Smooth muscle cell of the brain vasculature (primary cell): ENCODE measurements around the gene TPCN2.

Source experiments
- DNase-seq: peaks from one replicate; pipeline ENCODE4 v3.0.0-alpha.2; 2012; ENCODE audit warnings: low read depth, low spot score

TPCN2 gene

DNA sequence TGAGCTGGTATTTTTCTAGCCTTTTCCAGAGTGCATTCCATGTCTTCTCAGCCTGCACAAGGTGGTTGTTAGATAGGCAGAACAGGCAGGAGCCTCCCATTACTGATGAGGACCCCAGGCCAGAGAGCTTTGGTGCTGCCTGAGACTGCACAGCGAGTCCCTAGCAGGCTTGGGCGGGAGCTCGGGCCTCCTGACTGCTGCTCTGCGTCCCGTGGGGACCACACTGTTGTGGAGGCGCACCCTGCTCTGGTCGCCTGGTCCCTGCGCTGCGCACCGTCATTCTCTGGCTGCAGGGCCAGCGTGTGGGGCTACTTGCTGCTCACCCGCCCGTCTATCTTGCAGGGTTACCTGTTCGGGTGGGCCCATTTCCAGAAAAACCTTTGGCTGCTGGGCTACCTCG lies 8.5 kb downstream of the TPCN2 start:
- DNase-seq: no peak

- DNase-seq: no peak
Measured at GRCh38 chr11:69057801-69058200, 9.1 kb downstream of the TPCN2 start.

DNA sequence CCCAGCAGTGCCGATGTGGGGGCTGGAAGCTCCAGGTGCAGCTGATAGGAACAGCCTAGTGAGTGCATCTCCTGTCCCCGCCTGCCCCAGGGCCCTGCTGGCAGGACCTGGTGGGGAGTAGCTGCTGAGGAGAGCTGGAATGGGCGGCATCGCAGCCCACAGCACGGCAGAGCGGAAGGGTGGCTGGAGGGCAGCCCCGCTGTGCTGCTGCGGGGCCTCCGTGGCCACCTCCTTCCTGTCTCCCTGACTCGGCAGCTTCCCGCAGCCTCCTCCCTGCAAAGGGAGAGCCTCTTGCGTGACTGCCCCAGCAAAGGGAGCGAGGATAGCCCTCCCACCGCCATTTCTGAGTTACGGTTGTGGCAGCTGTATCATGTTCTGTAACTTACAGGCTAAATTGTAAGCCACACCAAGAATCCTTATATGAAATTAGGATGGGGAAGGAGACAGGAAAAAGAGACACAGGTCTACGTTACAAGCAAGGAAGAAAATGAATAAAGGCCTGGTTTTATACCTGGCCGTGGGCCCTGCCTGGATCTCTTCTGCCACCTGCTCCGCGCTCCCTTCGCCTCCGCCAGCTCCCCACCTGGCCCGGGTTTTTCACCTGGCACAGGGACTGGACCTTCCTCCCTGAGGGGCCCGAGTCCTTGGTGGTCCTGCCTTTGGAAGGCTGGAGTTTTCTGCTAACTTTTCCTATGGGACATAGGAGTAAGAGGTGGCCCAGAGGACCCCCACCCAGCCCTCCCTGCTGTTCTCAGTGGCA lies 10.0 kb downstream of the TPCN2 start:
- no peak for DNase-seq

DNA sequence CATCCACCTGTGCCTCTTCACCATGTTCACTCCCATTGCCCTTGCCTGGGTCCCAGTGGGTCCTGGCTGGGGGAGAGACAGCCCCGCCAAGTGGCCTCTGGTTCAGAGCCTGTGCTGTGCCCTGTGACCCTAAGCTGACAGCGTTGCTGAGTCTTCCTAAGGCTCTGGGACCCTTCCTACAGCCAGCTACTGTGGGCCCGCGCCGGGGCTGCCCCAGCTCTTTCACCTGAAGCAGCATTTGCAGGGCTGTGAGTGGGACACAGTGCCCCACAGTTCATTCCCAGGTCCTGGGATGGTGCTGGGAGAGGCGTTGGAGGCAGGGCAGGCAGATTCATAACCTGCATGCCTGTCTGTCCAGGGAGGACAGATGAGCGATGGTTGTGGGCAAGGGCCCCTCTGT lies 10.7 kb downstream of the TPCN2 start:
- no peak for DNase-seq

- no peak for DNase-seq
Measured at GRCh38 chr11:69059985-69060384, 11.3 kb downstream of the TPCN2 start.

DNA sequence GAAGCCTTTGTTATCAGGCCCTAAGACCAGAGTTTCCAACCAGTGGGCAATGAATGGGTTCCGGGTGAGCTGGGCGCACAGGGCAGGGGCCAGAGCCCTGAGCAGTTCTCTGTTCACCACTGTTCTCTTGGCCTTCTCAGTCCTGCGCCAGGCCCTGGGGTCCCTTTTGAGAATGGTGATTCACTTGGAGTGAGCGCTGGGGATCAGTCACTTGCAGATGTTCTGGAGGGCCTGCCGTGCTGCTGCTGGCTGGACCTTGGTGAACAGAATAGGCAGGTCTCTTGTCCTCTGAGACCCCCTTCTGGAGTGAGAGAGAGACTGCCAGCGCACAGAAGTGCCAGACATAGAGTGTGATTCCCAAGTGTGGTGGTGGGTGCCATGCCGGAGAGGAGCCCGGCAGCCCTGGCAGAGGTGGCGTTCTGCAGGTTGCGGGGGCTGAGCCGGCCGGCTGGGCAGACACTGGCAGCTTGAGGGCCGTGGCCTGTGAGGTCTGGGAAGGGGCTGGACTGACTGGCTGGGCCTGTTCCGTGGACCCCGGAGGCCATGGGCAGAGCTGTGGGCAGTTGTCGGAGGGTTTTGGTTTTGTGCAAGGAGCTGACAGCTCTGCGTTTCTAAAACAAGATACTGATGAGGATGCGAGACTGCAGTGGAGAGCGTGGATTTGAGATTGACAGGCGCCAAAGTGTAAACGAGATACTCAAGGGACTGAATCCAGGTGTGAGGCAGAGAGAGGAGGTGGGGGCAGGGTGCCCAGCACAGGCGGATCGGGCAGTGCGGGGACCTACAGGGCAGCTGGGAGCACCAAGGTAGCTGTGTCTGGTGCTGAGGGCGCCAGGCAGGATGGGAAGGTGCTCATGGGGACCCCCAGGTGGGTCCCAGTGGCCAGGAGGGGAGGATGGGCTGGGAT lies 12.3 kb downstream of the TPCN2 start:
- DNase-seq: no peak

- DNase-seq: no peak
Measured at GRCh38 chr11:69061713-69062053, 13.0 kb downstream of the TPCN2 start.

- DNase-seq: no peak
Measured at GRCh38 chr11:69062169-69062855, 13.6 kb downstream of the TPCN2 start.

DNA sequence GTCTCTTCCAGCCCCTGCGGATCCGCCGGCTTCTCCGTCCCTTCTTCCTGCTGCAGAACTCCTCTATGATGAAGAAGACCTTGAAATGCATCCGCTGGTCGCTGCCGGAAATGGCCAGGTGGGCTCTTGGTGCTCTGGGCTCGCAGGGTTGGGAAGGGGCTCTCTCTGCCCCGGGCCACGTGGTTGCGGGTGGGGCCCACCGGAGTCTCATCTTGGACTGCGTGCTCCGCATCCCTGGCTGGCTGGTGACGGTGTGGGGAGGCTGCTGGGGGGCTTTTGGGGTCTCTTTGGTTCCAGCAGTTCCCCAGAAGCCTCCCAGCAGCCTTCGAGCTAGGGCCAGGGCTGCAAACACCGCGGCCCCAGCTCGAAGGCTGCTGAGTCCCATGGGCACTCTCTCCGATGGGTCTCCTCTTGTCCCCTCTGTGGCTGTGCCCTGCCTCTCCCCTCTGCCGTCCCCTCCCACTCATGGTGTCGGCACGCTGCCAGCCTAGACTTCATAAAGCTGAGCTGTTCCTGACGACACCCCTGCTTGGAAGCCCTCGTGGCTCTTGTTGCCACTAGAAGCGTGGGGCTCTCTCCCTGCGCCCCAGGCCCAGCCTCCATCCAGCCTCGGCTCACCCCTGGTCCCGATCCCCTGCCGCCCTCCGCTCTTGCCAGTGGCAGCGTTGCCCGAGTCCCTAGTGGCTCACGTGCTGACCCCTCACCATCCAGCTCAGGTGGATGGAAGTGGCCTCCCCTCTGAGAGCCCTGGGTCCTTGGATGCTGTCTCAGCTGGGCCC lies 14.3 kb downstream of the TPCN2 start:
- DNase-seq: no peak

DNA sequence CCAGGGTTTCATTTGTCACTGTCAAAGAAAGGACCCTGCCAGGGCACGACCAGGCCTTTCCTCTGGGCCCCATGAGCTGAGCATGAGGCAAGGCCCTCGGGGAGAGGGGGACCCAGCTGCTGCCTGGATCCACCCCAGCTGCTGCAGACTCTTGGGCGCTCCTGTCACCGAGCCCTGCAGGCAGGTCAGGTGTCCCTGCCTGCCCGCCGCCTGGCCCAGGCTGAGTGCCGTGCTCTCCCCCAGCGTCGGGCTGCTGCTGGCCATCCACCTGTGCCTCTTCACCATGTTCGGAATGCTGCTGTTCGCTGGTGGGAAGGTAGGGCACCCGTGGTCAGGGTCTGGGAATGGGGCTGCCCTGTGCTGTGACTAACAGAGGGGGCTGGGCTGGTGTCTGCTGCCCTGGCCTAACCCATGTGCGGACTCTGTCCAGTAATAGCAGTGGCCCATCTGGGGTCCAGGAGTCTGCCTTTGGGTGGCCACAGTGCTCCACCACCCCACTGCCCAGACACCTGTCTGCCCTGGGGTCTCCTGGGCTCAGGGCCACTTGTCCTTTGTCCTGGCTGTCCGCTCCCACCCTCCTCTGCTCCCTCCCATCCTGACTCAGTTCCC lies 15.0 kb downstream of the TPCN2 start:
- DNase-seq: no peak

- DNase-seq: no peak
Measured at GRCh38 chr11:69064394-69064957, 15.7 kb downstream of the TPCN2 start.

GRCh38 chr11:69065147-69065710 lies 16.5 kb downstream of the TPCN2 start:
- DNase-seq: no peak

DNA sequence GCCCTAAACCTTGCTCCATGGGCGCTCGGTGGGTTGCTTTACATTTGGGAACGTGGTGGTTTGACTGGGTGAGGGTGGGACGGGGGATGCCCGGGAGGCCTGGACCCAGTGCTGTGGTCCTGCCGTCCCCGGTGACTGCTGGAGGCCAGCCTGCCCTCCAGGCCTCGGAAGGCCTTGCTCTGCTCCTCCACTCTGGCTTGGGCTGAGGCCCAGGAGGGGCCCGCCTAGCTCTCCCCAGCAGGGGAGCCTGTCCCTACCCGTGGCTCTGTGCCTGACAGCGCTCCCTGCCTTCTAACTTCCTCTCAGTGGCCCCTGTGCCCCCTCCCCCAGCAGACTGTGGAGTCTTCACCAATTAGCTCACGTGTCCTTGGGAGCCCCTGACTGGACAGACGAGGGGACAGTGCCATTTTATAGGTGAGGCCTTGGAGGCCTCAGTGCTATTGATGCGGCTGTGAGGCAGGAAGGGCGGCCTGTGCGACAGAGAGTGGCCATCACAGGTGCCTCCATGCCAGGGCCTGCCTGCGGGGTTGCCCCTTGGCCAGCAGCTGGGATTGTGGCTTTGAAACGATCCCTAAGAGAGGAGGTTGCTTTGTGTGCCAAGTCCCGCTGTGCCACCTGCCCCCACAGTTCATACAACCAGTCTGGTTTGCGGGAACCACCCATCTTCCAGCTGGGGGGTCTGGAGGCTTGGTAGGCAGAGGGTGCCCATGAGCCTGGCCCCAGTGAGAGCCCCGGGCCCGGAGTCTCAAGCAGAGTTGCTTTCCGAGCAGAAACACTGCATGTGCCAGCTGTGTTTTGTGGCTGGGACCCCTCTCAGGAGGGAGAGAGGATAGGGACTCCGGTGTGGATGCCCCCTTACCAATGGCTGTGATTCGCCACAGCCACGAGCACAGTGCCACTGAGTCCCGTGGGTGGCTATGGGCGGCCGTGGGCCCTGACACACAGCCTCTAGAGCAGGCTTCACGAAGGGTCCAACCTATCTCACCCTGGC lies 17.7 kb downstream of the TPCN2 start:
- no peak for DNase-seq

GRCh38 chr11:69067200-69067599 lies 18.5 kb downstream of the TPCN2 start:
- DNase-seq: no peak

GRCh38 chr11:69071086-69071800 lies 22.5 kb downstream of the TPCN2 start:
- no peak for DNase-seq

DNA sequence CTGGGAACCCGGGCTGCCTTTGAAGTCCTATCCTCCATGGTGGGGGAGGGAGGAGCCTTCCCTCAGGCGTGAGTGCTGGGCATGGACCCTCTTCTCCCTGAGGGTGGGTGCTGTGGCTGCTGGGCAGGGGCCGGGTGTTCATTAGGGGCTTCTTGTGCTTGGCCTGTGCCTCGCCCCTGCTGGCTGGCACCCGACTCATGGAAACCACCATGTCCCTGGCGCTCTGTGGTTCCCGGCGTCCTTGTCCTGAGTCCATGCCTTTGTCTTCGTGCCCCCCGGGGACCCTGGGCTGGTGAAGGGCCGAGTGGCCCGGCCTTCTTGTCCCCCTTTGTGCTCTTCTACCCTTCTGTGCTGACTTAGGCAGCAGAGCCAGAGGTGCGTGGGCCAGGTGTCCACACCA lies 23.2 kb downstream of the TPCN2 start:
- no peak for DNase-seq

DNA sequence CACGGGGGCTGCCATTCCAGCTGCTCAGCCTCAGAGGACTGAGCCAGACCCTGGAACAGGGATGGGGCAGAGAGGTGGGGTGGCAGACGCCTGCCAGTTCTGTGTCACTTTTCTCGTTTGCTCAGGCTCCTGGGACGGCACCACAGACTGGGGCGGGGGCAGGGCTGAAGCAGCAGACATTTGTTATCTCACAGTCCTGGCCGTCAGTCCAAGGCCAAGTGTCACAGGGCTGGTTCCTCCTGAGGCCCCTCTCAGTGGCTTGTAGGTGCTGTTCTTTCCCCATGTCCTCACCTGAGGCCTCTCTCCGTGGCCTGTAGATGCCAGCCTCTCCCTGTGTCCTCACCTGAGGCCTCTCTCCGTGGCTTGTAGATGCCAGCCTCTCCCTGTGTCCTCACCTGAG lies 24.7 kb downstream of the TPCN2 start:
- no peak for DNase-seq

GRCh38 chr11:69074375-69075140 lies 25.8 kb downstream of the TPCN2 start:
- no peak for DNase-seq
